ENCODE measurements around the gene CLSTN1.

The CLSTN1 gene

DNA sequence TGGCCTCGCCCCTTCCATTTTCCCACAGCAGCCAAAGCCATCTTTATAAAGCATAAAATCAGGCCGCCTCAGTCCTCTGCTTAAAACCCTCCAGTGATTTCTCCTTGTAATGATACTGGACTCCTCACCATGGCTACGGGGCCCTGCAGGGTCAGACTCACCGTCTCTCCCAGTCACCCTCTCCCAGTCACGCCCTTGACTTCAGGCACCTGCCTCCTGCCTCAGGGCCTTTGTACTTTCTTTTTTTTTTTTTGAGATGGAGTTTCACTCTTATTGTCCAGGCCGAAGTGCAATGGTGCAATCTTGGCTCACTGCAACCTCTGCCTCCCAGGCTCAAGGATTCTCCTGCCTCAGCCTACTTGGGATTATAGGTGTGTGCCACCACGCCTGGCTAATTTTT is 124.4 kb downstream of the CLSTN1 start:
- TF ChIP-seq, protein P1, sequence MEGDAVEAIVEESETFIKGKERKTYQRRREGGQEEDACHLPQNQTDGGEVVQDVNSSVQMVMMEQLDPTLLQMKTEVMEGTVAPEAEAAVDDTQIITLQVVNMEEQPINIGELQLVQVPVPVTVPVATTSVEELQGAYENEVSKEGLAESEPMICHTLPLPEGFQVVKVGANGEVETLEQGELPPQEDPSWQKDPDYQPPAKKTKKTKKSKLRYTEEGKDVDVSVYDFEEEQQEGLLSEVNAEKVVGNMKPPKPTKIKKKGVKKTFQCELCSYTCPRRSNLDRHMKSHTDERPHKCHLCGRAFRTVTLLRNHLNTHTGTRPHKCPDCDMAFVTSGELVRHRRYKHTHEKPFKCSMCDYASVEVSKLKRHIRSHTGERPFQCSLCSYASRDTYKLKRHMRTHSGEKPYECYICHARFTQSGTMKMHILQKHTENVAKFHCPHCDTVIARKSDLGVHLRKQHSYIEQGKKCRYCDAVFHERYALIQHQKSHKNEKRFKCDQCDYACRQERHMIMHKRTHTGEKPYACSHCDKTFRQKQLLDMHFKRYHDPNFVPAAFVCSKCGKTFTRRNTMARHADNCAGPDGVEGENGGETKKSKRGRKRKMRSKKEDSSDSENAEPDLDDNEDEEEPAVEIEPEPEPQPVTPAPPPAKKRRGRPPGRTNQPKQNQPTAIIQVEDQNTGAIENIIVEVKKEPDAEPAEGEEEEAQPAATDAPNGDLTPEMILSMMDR (IDR thresholded peaks at IDR 0.05; ENCODE audit: insufficient read depth, missing control alignments): no peak
- no peak for DNase-seq (ENCODE audit: insufficient read length, low spot score)
- FAIRE-seq: no peak

DNA sequence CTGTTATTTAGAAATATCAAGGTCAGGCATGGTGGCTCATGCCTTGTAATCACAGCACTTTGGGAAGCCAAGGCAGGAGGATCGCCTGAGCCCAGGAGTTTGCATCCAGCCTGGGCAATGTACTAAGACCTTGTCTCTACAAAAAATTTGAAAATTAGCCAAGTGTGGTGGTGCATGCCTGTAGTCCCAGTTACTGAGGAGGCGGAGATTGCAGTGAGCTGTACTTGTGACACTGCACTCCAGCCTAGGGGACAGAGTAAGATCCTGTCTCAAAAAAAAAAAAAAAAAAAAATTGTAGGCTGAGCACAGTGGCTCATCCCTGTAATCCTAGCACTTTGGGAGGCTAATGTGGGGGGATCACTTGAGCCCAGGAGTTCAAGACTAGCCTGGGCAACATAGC is 127.0 kb downstream of the CLSTN1 start:
- TF ChIP-seq, protein P1 (IDR thresholded peaks at IDR 0.05; ENCODE audit: insufficient read depth, missing control alignments): no peak
- no peak for FAIRE-seq
- DNase-seq (ENCODE audit: insufficient read length, low spot score): no peak

DNA sequence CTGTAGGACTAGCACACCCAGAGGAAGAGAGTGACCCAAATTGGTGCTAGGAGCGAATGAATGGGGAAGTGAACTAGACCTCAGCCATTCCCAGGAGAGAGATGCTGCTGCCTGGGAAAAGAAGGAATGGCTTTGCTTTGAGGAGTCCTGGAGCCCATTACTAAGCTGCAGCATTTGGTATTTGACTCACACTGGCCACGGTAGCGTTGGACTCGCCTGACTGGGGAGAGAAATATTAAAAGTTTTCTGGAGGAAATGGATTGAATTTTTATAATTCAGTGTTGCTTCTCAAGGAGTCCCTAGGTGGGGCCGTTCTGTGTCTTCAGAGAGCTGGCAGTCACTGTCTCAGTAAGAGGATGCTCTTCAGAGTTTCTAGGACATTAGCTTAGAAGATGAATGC is 132.1 kb downstream of the CLSTN1 start:
- FAIRE-seq: no peak
- DNase-seq (ENCODE audit: insufficient read length, low spot score): no peak
- TF ChIP-seq, protein P1 (IDR thresholded peaks at IDR 0.05; ENCODE audit: insufficient read depth, missing control alignments): no peak

DNA sequence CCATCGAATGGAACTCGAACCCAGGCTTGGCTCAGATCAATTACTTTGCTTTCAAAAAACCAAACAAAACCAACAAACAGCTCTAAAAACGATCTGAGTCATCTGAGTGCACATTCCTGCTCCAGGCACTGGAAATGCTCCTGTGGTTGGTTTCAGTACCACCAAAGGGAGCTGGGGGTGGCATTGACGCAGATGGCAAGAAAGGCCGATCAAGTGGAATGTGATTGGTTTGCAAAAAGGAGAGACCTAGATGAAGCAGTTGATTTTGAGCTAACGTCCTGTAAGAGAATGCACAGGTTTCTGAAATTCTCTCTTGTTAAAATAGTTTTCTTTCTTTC is 132.7 kb downstream of the CLSTN1 start:
- no peak for DNase-seq (ENCODE audit: insufficient read length, low spot score)
- TF ChIP-seq, protein P1 (IDR thresholded peaks at IDR 0.05; ENCODE audit: insufficient read depth, missing control alignments): no peak
- no peak for FAIRE-seq

DNA sequence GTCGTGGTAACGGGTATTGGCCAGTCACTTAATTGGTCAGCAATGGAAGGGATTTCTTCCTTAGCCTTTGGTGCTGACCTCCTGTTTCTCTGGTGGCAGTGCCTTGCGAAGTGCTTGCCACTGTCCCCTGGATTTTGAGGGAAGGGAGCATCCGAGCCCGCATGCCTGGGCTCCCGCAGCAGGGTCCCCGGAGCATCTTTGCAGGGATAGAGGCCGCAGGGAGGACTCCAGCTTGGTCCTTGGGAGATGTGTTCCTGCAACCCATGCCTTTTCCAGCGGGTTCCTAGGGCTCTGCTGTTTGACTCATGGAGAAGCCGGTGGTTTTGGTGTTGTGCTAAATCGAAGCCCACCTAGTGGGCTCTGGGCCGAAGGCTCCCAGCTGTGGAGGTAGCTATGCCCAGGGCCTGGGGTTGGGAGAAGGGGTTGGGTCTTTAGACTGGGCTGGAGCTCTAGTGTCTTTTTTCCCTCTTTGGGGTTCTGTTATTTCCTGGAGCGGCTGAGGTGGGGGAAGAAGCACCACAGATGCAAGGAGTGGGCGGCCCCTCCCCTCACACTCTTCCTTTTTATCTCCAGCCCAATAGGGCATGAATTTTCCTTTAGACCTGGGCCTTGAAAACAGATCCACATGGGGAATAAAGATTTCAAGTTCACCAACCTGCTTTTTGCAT is 133.2 kb downstream of the CLSTN1 start:
- TF ChIP-seq, protein P1 (IDR thresholded peaks at IDR 0.05; ENCODE audit: insufficient read depth, missing control alignments): no peak
- DNase-seq (ENCODE audit: insufficient read length, low spot score) (no peak), FAIRE-seq (no peak)

DNA sequence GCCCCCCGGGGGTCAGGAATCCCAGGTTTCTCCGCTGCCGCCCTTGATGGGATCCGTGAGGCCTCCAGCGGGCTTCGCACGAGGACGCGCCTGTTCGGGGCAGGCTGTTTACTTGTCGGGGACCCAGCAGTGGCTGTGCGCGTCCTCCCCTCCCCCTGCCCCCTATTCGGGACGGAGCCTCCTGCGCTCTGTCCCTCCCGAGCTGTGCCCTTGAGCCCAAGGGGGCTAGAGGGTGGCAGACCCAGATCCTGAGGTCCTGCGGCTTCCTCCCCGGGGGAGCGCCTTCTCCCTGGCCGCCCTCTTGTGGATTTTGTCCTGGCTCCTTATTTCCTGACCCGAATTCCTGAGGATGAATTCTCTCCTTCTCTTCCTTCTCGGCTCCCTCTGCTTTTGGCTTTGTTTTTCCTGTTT is 133.8 kb downstream of the CLSTN1 start:
- DNase-seq (ENCODE audit: insufficient read length, low spot score): no peak
- no peak for FAIRE-seq
- TF ChIP-seq, protein P1 (IDR thresholded peaks at IDR 0.05; ENCODE audit: insufficient read depth, missing control alignments): no peak

DNA sequence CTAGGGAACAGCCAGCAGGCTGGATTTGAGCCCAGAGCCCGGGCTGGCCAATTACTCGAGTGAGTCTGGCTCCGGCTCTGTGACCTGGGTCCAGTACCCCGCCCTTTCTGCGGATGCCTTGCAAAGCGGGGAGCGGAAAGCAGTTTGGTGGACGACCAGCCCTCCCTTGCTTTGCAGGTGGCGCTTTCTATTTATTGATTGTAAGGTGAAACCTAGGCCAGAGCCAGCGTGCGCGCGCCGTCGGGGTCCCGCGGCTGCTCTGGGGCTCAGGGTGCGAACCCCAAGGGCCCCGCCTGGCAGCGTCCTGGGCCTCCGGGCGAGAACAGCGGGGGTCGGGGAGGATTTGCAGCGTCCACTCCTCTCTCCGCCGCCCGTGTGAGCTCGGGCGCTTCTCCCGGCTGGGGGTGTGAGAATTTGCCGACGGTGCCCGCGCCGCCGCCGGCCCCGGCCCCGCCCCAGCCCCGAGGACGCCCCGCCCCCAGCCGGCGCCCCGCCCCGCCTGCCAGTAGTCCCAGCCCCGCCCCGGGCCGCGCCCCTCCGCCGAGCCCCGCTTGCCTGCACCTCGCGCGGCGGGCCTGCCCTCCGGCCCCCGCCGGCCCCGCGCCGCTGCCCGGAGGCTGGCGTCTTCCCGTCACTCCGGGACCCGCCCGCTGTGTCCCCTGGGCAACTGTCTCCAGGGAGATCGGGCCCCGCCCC is 134.6 kb downstream of the CLSTN1 start:
- no peak for FAIRE-seq
- peak; percentile 25 for DNase-seq (ENCODE audit: insufficient read length, low spot score)

More for the DNA sequence above, 134.6 kb downstream of the CLSTN1 start:
- TF ChIP-seq, protein P1 (IDR thresholded peaks at IDR 0.05; ENCODE audit: insufficient read depth, missing control alignments): no peak

Measured in D721Med (cell line).